IPS DF 4.7 (cell line): ENCODE results near the gene SPATA16.
"Not testable (repeated sequence)": the region's sequence is repeated elsewhere in the genome, so short reads cannot be mapped to it uniquely, and the experiment has no call there.

Experiments
- DNase-seq: peaks from one replicate; pipeline ENCODE4 v3.0.0-alpha.2; 2013; ENCODE audit warnings: low spot score; ENCODE audit errors: extremely low read depth

The SPATA16 gene

GRCh38 chr3:172879381-172879780, 261.7 kb downstream of the SPATA16 start:
- DNase-seq, result not testable (repeated sequence)

- DNase-seq, result no peak
Measured at GRCh38 chr3:172877011-172877410, 264.0 kb downstream of the SPATA16 start.

GRCh38 chr3:172876297-172876696, 264.7 kb downstream of the SPATA16 start:
- no peak for DNase-seq

GRCh38 chr3:172875039-172875438, 266.0 kb downstream of the SPATA16 start:
- no peak for DNase-seq

GRCh38 chr3:172869784-172870518, 271.1 kb downstream of the SPATA16 start:
- DNase-seq, result no peak

- no peak for DNase-seq
Measured at GRCh38 chr3:172869368-172869771, 271.7 kb downstream of the SPATA16 start.

GRCh38 chr3:172868582-172869200, 272.3 kb downstream of the SPATA16 start:
- DNase-seq, result no peak

- DNase-seq, result not testable (repeated sequence)
Measured at GRCh38 chr3:172866726-172867350, 274.2 kb downstream of the SPATA16 start.

- no peak for DNase-seq
Measured at GRCh38 chr3:172859041-172859440, 282.0 kb downstream of the SPATA16 start.

GRCh38 chr3:172856795-172857742, 284.0 kb downstream of the SPATA16 start:
- DNase-seq, result no peak

- DNase-seq, result no peak
Measured at GRCh38 chr3:172855037-172855436, 286.0 kb downstream of the SPATA16 start.

GRCh38 chr3:172853921-172854666, 286.9 kb downstream of the SPATA16 start:
- DNase-seq, result peak; percentile 56

- DNase-seq, result no peak
Measured at GRCh38 chr3:172853005-172853404, 288.0 kb downstream of the SPATA16 start.

- DNase-seq, result no peak
Measured at GRCh38 chr3:172848910-172849309, 292.1 kb downstream of the SPATA16 start.

- no peak for DNase-seq
Measured at GRCh38 chr3:172847292-172847691, 293.7 kb downstream of the SPATA16 start.

- no peak for DNase-seq
Measured at GRCh38 chr3:172846706-172847105, 294.3 kb downstream of the SPATA16 start.

- no peak for DNase-seq
Measured at GRCh38 chr3:172846103-172846561, 294.9 kb downstream of the SPATA16 start.

GRCh38 chr3:172844428-172844827, 296.6 kb downstream of the SPATA16 start:
- DNase-seq, result no peak

- no peak for DNase-seq
Measured at GRCh38 chr3:172840913-172841312, 300.1 kb downstream of the SPATA16 start.

- no peak for DNase-seq
Measured at GRCh38 chr3:172840463-172840862, 300.6 kb downstream of the SPATA16 start.

- no peak for DNase-seq
Measured at GRCh38 chr3:172839679-172840078, 301.4 kb downstream of the SPATA16 start.
